SK-N-SH treated with all-trans-retinoic acid at 6 μM for 48 hours (cell line): ENCODE data around the gene INSYN1.

Experiments
- ISL1 ChIP-seq: fragments of 250-450 bp; sonication (Bioruptor Pico); IDR thresholded peaks from 2 replicates; pipeline ENCODE4 v2.1.2; 2022; ENCODE audit warnings: mild to moderate bottlenecking, moderate library complexity
- OSR1 ChIP-seq: fragments of 250-450 bp; sonication (Bioruptor Pico); IDR thresholded peaks from 2 replicates; pipeline ENCODE4 v1.8.0; 2022; ENCODE audit warnings: moderate library complexity, mild to moderate bottlenecking, inconsistent platforms
- RARB ChIP-seq: fragments of 250-450 bp; sonication (Bioruptor Pico); IDR thresholded peaks from 2 replicates; pipeline ENCODE4 v1.8.0; 2021; ENCODE audit warnings: mild to moderate bottlenecking, moderate library complexity
- ZFP30 ChIP-seq: fragments of 450-650 bp; formaldehyde crosslinking; IDR thresholded peaks from 2 replicates; pipeline ENCODE4 v1.5.0; 2022; ENCODE audit warnings: mild to moderate bottlenecking, moderate library complexity
- ZNF70 ChIP-seq: fragments of 450-650 bp; formaldehyde crosslinking; IDR thresholded peaks from 2 replicates; pipeline ENCODE4 v1.5.0; 2020; ENCODE audit warnings: mild to moderate bottlenecking, moderate library complexity

GRCh38 chr15:73686781-73687256, 66.3 kb downstream of the INSYN1 start:
- TF ChIP-seq ZNF70 (CRISPR knock-in tag) (no peak), OSR1 (CRISPR knock-in tag) (no peak), ISL1 (CRISPR knock-in tag) (no peak), ZFP30 (CRISPR knock-in tag) (no peak), RARB (no peak)
